Mucosa of stomach (tissue), 1 donor: ENCODE data around the gene FAM216A.
"Not testable (repeated sequence)": the region's sequence is repeated elsewhere in the genome, so short reads cannot be mapped to it uniquely, and the experiment has no call there.

Source experiments
- H3K27me3 ChIP-seq: one replicate; pipeline ENCODE4 v1.7.0; 2013; ENCODE audit warnings: mild to moderate bottlenecking, low read length; ENCODE audit not compliant: control insufficient read depth, insufficient read depth
- H3K36me3 ChIP-seq: one replicate; pipeline ENCODE4 v1.7.0; 2013; ENCODE audit warnings: low read length; ENCODE audit not compliant: control insufficient read depth, insufficient read depth
- H3K4me1 ChIP-seq: one replicate; pipeline ENCODE4 v1.7.0; 2013; ENCODE audit warnings: mild to moderate bottlenecking, low read length; ENCODE audit not compliant: control insufficient read depth, insufficient read depth
- H3K4me3 ChIP-seq: one replicate; pipeline ENCODE4 v1.7.0; 2013; ENCODE audit warnings: low read length
- H3K9ac ChIP-seq: one replicate; pipeline ENCODE4 v1.7.0; 2013; ENCODE audit warnings: mild to moderate bottlenecking, low read length, moderate library complexity
- H3K9me3 ChIP-seq: one replicate; pipeline ENCODE4 v1.7.0; 2013; ENCODE audit warnings: mild to moderate bottlenecking, low read length, moderate library complexity; ENCODE audit not compliant: control insufficient read depth
- donor health status: Pancreatic carcinoma.

FAM216A gene

DNA sequence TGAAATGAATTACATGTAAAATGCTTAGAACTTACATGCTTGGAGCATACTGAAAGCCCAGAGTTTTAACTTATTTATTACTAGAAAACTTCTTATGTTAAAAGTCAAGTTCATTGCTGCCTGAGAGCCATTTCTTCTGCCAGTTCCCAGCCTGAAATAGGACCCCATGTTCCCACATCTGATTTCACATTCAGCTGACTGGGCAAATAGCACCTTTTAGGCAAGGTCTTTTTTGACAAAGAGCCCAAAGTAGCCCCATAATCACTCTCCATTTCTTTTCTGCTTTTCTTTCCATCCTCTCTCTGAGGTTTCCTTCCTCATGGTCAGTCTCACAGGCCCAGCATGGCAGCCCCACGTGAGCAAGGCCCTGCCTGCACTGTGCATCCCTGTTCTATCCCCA lies 17.4 kb upstream of the FAM216A start:
- Histone ChIP-seq H3K4me3 (no peak overlapping the region), H3K4me1 (no peaks in the 10 kb centered on the region), H3K9me3 (no peaks in the 10 kb centered on the region), H3K9ac (no peak overlapping the region), H3K27me3 (no peaks in the 10 kb centered on the region), H3K36me3 (no peaks in the 10 kb centered on the region)

DNA sequence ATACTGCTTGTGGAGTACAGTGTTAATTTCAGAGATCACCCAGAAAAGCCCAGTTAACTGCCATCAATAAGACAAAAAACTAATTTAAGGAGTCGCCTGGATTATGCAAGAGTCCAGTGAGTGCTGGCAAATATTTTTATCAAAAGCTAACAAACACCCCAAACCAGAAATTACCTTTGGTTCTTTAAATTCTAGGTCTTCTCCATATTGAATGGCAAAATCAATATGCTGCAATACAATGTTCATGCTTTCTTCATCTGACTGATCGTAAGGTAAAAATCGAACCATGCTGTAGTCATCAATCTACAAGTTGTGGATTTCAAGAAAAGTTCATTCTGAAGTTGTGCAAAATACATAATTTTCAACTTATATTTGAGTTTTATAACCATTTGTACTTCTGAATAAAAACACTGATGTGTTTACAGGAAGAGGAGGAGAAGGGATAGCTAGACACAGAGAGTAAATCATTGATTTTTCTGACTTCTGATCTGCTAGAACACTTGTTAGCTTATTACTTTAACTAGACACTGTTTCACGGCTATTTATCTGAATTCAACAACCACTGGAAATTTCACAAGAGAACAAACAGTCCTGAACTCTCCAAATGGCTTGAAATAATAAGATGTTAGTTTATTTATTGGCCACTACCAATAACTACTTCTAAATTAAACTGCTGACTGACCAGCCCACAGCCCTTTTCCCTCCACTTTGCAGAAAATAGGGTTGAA lies 14.9 kb upstream of the FAM216A start:
- no peak overlapping the region for H3K9ac ChIP-seq
- no peak overlapping the region for H3K4me3 ChIP-seq
- H3K9me3 ChIP-seq = no peaks in the 10 kb centered on the region
- no peaks in the 10 kb centered on the region for H3K36me3 ChIP-seq
- H3K27me3 ChIP-seq = no peaks in the 10 kb centered on the region
- no peaks in the 10 kb centered on the region for H3K4me1 ChIP-seq

DNA sequence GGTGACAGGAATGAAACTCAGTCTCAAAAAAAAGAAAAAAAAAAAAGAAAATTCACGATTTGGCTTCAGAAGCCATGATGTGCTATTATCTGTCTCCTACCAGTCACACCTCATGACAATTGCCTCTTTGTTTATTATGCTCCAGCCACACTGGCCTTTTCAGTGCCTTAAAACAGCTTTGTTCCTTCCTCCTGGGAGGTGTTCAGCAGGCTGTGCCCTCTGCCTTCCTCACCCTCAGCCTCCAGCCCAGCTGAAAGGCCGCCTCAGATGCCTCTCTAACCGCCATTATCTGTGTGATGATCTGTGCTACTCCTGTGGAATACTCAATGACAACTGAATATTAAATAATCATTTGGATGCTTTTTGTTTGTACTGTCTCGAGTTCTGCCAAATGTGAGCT lies 9.9 kb upstream of the FAM216A start:
- Histone ChIP-seq H3K36me3 (no peaks in the 10 kb centered on the region), H3K9ac (no peak overlapping the region), H3K4me1 (no peaks in the 10 kb centered on the region), H3K9me3 (no peaks in the 10 kb centered on the region), H3K4me3 (no peak overlapping the region), H3K27me3 (no peaks in the 10 kb centered on the region)

DNA sequence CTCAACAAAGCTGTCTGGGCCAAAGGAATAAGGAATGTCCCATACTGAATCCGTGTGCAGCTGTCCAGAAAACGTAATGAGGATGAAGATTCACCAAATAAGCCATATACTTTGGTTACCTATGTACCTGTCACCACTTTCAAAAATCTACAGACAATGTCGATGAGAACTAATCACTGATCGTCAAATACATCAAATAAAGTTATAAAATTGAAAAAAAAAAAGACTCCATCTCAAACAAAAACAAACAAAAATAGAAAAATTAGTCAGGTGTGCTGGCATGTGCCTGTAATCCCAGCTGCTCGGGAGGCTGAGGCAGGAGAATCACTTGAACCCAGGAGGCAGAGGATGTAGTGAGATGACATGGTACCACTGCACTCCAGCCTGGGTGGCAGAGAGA lies 7.5 kb upstream of the FAM216A start:
- H3K9ac ChIP-seq, H3K4me1 ChIP-seq, H3K27me3 ChIP-seq, H3K9me3 ChIP-seq, H3K4me3 ChIP-seq, H3K36me3 ChIP-seq: not testable (repeated sequence)

DNA sequence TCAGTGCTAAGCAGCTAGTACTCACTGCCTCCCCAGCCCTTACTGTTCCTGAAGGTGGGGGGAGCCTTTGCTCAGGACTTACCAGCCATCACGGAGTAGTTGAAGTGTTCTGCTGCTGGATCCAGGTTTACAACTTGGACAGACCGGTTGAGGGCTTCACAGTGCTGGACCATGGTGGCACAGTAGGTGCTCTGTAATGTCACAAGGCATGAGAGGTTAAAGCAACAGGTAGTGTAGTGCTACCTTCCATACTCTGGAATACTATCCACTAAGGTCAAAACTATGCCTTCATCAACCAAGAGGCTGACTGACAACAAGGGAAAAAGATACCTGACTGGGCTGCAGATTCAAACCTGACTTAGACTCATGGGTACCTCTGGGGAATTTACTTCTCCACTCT lies 3.6 kb upstream of the FAM216A start:
- no peak overlapping the region for H3K4me3 ChIP-seq
- no peak overlapping the region for H3K9ac ChIP-seq
- no peaks in the 10 kb centered on the region for H3K27me3 ChIP-seq
- H3K36me3 ChIP-seq = no peaks in the 10 kb centered on the region
- H3K4me1 ChIP-seq = no peaks in the 10 kb centered on the region
- H3K9me3 ChIP-seq = no peaks in the 10 kb centered on the region

DNA sequence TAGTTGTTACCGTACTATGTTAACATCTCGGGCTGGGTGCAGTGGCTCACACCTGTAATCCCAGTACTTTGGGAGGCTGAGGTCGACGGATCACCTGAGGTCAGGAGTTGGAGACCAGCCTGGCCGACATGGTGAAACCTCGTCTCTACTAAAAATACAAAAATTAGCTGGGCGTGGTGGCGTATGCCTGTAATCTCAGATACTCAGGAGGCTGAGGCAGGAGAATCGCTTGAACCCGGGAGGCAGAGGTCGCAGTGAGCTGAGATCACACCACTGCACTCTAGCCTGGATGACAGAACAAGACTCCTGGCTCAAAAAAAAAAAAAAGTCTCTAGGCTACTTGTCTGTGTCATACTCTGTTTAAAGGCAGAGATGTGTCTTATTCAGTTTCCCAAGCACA lies 2.9 kb upstream of the FAM216A start:
- not testable (repeated sequence) for H3K9me3 ChIP-seq, H3K36me3 ChIP-seq, H3K4me1 ChIP-seq, H3K27me3 ChIP-seq, H3K4me3 ChIP-seq, H3K9ac ChIP-seq

DNA sequence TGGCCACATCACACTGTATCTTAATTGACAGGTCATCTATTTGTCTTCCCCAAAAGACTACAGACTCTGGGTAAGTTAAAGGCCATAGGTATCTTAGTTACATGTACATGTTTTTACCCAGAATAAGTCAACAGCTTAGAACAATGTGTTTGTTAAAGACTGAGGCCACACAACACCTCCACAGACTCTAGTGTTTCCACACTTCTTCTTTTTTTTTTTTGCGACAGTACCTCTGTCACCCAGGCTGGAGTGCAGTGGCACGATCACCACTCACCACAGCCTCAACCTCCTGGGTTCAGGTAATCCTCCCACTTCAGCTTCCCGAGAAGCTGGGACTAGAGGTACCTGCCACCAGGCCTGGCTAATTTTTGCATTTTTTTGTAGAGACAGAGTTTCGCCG lies 1.9 kb upstream of the FAM216A start:
- H3K9me3 ChIP-seq = no peaks in the 10 kb centered on the region
- no peak overlapping the region for H3K9ac ChIP-seq
- H3K4me3 ChIP-seq = no peak overlapping the region
- no peaks in the 10 kb centered on the region for H3K4me1 ChIP-seq
- H3K27me3 ChIP-seq = no peaks in the 10 kb centered on the region
- H3K36me3 ChIP-seq = no peaks in the 10 kb centered on the region

DNA sequence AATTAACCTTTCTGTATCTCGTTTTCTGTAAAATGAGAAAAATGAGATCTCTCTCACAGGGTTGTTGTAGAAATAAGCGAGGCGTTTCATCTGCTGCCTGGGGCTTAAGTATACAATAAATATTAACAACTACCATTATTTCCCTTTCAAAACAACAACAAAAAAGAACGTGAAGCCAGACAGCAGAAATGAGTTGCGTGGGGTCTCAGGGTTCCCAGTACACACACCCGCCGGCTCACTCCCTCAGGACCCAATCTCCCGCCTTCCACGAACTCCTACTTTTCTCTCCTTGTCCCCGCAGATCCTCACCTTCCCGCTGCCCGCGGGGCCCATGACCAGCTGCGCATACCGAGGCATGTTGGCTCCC lies 815 bp upstream of the FAM216A start:
- Histone ChIP-seq H3K4me1 (no peaks in the 10 kb centered on the region), H3K9me3 (no peaks in the 10 kb centered on the region), H3K4me3 (peak overlapping the region; percentile 90), H3K27me3 (no peaks in the 10 kb centered on the region), H3K36me3 (no peaks in the 10 kb centered on the region), H3K9ac (peak overlapping the region; percentile 73)

DNA sequence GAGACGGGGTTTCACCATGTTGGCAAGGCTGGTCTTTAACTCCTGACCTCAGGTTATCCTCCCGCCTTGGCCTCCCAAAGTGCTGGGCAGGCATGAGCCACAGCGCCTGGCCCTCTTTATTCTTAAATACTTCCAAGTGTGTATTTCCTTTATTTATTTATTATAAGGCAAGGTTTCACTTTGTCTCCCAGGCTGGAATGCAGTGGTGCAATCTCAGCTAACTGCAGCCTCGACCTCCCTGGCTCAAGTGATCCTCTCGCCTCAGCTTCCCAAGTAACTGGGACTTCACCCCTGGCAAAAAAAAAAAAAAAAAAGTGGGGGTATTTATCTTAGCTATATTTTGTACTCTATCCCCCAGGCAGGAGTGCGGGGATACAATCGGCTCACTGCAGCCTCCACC lies 6.8 kb downstream of the FAM216A start:
- Histone ChIP-seq H3K4me3 (no peak overlapping the region), H3K9ac (no peak overlapping the region), H3K36me3 (no peaks in the 10 kb centered on the region), H3K9me3 (no peaks in the 10 kb centered on the region), H3K4me1 (no peaks in the 10 kb centered on the region), H3K27me3 (no peaks in the 10 kb centered on the region)

DNA sequence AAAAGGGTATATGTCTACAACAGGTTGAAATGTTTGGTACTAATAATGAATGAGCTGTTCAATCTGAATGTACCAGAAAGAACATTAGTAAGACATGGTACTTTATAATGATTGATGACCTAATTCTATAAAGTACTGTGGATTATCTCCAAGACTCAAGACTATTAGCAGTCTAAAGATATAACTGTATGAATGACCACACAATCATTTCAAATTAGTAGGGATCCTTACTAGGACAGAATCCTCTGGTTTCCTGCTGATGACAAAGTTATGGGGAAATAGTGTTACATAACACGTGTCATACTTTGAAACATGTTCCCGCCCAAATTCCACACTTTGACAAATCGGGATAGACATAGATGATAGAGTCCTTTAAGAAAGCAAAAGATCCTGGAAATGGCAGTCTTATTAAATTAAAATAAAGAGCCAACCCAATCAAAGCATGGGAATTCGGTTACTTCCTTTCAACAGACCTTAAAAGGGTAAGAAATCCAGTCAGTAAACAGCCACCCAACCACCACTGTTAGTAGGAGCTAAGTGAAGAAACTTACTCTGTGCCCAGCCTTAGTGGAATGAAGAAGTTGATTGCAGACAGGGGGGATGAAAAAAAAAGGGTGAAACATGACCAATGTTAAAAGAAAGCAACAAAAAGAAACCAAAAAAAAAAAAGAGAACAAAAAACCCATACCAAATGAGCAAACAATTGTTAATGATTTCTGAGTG lies 30.5 kb downstream of the FAM216A start:
- Histone ChIP-seq H3K27me3 (no peaks in the 10 kb centered on the region), H3K4me3 (no peak overlapping the region), H3K36me3 (no peaks in the 10 kb centered on the region), H3K4me1 (peaks cover 17% of the 10 kb centered on the region), H3K9me3 (no peaks in the 10 kb centered on the region), H3K9ac (no peak overlapping the region)

DNA sequence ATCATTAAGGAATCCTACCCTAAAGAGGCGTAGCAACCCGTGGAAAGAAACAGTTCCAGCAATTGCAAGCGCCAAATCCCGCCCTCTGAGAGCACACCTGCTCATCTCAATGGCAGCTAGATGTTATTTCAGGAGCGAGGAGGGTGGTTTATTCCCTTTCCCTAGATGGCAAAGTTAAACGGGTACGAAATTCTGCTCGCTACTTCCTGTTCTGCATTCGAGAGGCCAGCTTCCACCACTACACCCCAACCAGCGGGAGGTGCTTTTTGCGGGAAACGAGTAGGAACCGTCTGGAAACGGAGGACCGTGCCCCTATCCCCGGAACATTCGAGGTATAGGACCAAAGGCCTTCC lies 32.7 kb downstream of the FAM216A start:
- no peaks in the 10 kb centered on the region for H3K27me3 ChIP-seq
- no peaks in the 10 kb centered on the region for H3K36me3 ChIP-seq
- H3K4me1 ChIP-seq = peaks cover 17% of the 10 kb centered on the region
- H3K9me3 ChIP-seq = no peaks in the 10 kb centered on the region
- H3K9ac ChIP-seq = peak overlapping the region; percentile 86
- peak overlapping the region; percentile 70 for H3K4me3 ChIP-seq

DNA sequence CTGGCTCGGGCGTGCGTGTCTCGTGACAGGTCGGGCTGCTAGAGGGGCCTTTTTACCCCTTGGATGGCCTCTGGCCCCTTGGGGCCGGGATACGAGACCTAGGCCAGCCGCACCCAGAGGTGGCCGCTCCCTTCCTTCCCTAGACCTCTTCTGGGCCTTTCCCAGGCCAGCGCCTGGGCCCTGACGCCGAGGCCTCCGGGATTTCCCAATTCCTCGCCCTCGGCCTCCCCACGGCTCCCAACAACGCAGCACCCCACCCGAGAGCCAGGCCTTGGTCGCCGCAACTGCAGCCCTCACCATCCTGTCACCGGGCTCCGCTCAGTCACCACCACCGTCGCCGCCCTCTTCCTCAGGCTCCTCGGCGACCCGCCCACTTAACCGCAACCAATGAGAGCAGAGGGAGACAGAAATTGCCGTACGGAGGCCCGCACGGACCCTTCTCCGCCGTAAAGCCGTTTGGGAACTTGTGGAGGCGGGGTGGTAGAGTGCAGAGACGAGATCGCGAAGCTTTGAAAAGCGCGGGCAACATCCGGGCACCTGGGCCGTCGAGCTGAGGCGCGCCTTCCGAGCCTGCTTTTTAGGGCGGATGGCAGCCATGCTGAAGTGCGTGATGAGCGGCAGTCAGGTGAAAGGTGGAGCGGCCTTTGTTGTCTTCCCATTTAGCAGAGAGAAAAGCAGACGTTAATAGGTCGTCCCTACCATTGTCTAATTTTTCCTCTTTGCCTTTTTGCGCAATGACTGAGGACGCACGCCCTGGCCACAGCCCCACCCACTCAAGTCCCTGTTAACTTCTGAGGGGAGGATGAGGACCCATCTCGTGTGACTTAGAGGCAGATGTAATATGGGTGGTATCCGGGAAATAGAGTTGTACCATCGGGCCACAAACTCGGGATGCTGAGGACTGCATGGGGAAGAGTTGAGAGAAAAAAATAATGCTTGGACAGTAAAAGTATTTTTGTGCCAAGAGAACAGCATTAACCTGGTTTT lies 33.4 kb downstream of the FAM216A start, which contains the start of the genes RAD9B and VPS29:
Gene RAD9B, plus strand, starts transcription at position 580 of the 987 bp plus-strand sequence. Its CDS starts 7 bp downstream, at position 587.
Gene VPS29, minus strand, starts transcription at position 360 of the 987 bp plus-strand sequence. Its CDS starts 60 bp downstream, at position 300.
- no peaks in the 10 kb centered on the region for H3K9me3 ChIP-seq
- no peaks in the 10 kb centered on the region for H3K27me3 ChIP-seq
- peak within 1 kb of the TSS; percentile 86 for H3K9ac ChIP-seq
- H3K4me3 ChIP-seq = peak within 1 kb of the TSS; percentile 70
- H3K36me3 ChIP-seq = no peaks in the 10 kb centered on the region
- peaks cover 17% of the 10 kb centered on the region for H3K4me1 ChIP-seq
